NCI-H1417 (cell line): ENCODE data around the gene MAD2L1BP.
"Not testable (repeated sequence)": the region's sequence is repeated elsewhere in the genome, so short reads cannot be mapped to it uniquely, and the experiment has no call there.

Experiments used
- DNase-seq, 3 experiments: peaks; one replicate each; lab custom pipeline; 2025; lab: John Stamatoyannopoulos, UW

The MAD2L1BP gene, protein sequence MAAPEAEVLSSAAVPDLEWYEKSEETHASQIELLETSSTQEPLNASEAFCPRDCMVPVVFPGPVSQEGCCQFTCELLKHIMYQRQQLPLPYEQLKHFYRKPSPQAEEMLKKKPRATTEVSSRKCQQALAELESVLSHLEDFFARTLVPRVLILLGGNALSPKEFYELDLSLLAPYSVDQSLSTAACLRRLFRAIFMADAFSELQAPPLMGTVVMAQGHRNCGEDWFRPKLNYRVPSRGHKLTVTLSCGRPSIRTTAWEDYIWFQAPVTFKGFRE

DNA sequence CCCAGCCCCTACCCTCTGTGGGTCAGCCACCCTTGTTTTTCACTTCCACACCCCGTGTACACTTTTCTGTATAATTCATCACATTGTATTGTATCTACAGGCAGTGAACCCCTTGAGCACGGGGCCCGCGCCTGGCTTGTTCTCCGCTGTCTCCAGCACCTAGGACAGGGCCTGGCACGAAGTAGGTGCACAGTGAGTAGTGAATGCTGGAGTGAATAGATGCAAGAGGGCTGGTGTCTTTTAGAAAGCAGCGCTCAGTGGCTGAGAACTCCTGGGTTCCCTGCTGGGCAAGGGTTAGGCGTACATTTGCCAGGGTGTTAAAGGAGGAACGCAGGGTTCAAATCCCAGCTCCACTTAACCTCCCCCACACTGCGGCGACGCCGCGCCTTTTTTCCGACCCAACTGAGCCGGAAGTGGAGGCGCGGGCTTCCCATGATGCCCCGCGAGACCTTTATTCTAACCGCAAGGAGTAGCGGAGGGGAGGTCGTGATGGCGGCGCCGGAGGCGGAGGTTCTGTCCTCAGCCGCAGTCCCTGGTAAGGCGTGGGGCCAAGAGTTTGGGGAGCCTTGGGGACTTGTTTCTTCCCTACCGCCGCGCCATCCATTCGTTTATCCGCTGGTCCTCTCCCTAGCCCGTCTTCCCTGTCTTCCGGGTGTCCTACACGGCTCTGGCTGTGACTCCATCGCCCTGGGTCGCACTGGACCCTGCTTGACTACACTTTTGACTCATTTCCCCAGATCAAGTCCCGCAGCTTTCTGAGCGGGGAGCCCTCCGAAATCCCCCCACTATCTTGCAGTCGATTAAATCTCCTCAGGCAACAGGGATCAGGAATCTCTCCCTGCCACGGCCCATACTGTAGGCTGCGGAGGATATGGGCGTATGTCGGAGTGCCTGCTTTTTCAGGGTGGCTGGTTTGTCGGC is at the start of gene MAD2L1BP:
Gene MAD2L1BP (plus strand): TSS at position 454 of the 921 bp plus-strand sequence. CDS start 36 bp downstream, at position 490.
- peak; percentile 81 to 87 (median 82) for DNase-seq

DNA sequence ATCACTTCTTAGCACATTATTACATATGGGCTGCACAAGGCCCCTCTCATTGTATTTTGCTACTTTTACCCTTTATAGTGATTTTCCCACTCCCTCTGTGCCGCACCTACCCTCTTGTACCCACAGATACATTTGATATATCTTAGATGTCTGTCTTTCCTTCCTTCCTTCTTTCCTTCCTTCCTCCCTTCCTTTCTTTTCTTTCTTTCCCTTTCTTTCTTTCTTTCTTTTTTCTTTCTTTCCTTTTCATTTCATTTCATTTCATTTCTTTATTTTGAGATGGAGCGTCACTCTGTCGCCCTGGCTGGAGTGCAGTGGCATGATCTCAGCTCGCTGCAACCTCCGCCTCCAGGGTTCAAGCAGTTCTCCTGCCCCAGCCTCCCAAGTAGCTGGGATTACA is 47.4 kb upstream of the MAD2L1BP start:
- DNase-seq, result no peak

DNA sequence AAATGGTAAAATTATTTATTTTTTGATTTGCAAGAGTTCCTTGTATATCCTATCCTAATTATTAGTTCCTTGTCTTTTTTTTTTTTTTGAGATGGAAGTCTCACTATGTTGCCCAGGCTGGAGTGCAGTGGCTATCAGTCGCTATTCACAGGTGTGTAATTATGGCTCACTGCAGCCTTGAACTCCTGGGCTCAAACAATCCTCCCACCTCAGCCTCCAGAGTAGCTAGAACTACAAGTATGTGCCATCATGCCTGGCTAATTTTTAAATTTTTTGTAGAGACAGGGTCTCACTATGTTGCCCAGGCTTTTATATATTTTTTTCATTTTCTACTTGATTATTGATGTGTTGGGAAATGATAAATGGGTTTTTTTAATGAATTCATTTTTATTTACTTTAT is 46.1 kb upstream of the MAD2L1BP start:
- DNase-seq, result not testable (repeated sequence)

DNA sequence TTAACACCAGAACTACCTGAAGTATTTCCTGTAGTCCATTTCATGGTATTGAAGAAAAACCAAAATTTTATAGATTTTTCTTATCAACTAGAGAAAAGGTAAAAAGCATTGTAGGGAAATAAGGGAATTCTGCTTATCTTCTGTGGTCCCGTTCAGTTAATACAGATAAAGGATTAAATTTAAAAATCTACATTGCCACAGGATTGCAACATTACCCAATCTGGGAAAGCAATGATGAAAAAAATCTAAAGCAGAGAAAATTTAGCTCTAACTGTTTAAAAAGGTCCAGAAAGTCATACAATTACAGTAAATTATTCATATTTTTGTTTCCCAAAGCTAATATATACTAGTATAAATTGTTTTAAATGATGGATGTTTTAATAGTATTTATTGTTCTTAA is 41.7 kb upstream of the MAD2L1BP start:
- no peak for DNase-seq

DNA sequence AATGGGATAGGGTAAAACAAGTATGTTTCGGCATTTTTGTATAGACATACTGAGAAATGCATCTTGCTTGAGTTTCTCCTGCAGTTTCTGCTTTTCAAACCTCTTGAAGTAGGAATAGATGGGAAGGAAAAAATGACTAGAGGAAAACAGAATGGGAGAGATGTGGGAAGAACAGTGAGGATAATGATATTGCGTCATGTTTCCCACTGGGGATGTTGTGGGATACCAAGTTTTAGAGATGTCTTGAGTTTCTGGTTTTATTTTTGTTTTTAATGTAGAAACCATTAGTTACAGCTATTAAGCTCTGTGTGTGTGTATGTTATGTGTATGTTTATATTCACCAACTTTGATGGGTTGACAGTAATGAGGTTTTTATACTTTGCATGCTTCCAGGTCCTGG is 35.0 kb upstream of the MAD2L1BP start:
- DNase-seq, result no peak

DNA sequence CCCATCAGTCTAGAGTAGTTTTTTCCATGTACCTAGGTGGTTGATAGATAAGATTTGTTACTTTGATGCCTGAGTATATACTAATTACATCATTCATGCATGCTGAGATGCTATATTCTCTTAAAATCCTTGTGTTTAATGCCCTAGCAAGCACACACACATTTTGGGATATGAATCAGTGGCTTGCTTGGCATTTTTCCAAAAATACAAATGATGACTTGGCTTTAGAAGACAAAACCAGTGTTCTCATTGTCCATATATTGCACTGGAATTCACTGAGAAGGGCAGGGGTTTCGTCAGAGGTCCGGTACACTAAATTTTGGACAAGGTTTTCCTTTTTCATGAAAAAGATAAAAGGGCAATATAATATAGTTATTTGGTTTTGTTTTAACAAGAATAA is 31.5 kb upstream of the MAD2L1BP start:
- DNase-seq, result no peak

DNA sequence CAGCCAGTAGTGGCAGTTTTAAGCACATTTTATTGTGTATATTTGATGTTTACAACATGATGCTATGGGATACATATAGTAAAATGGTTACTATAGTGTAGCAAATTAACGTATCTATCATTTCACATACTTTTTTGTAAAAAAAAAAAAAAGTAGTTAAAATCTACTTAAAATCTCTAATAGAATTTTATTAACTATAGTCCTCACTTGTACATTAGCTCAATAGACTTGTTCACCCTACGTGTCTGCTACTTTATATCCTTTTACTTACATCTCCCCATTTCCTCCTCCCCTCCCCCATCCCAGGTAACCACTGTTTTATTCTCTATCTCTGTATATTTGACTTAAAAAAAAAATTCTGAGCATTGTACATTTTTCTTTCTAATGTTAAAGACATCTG is 29.6 kb upstream of the MAD2L1BP start:
- no peak for DNase-seq

DNA sequence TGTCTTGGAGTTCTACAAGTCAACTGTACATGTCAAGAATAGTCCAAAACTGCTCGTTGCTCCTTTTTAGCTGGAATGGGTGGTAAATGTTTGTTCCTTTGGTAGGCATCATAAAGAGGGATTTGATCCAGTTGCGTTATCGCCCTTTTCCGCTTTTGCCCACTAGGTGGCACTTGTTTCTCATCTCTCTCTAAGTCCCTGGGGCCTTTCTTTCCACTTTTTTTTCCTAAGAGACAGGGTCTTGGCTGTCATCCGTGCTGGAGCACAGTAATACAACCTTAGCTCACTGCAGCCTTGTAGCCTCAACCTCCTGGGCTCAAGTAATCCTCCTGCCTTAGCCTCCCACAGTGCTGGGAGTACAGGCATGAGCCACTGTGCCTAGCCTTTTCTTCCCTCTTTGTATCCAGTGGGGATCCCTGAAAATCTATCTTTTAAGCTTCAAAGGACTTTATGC is 27.3 kb upstream of the MAD2L1BP start:
- peak; percentile 47 to 78 (median 57) for DNase-seq

DNA sequence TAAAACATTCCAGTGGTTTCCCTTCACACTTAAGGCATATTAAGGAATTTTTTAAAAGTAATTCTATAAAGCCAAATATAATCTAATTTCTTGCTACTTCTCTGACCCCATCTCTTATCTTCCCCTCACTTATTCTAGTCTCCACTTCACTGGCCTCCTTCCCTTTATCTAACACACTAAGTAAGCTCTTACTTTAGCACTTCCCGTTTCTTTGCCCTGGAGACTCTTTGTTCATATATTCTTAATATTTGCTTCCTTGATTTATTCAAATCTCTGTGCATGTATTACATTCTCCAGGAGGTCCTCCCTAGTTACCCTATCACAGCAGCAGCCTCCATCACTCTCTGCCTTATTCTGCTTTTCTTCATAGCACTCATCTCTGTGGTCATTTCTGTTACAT is 26.8 kb upstream of the MAD2L1BP start:
- no peak for DNase-seq

DNA sequence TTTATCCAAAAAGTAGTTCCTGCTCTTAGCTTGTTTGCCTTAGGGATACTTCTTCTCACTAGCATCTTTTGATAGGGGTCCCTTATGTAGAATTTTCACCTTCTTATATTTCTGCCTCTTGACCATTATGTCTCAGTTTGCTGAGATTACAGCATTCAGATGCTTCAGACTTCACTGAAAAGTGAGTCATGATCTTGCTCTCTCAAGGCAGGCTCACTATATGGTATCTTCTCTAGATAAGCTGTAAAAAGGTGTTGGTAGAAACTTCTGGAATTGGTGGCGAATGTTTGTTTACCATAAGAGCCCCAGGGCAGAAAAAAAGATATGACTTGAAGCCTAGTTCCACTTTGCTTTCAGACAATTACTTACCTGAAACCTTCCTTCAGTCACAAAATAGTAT is 26.2 kb upstream of the MAD2L1BP start:
- no peak for DNase-seq

DNA sequence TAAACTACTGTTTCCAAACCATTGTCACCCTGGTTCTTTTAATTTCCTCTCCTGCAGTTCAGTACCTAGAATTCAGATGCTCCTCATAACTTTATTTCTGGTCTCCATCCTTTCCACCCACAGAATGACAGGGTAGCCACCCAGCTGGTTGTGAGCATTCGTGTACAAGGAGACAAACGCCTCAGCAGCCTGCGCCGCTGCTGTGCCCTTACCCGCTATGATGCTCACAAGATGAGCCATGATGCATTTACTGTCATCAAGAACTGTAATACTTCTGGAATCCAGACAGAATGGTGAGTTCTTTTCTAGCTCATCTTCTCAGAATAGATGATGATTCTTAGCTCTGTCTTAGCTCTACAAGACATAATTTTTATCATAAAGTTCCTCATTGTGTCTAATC is 25.2 kb upstream of the MAD2L1BP start:
- DNase-seq, result no peak

DNA sequence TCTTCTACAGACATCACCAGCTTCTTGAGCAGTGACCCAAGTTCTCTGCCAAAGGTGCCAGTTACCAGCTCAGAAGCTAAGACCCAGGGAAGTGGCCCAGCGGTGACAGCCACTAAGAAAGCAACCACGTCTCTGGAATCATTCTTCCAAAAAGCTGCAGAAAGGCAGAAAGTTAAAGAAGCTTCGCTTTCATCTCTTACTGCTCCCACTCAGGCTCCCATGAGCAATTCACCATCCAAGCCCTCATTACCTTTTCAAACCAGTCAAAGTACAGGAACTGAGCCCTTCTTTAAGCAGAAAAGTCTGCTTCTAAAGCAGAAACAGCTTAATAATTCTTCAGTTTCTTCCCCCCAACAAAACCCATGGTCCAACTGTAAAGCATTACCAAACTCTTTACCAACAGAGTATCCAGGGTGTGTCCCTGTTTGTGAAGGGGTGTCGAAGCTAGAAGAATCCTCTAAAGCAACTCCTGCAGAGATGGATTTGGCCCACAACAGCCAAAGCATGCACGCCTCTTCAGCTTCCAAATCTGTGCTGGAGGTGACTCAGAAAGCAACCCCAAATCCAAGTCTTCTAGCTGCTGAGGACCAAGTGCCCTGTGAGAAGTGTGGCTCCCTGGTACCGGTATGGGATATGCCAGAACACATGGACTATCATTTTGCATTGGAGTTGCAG is 21.8 kb upstream of the MAD2L1BP start:
- DNase-seq, result no peak

DNA sequence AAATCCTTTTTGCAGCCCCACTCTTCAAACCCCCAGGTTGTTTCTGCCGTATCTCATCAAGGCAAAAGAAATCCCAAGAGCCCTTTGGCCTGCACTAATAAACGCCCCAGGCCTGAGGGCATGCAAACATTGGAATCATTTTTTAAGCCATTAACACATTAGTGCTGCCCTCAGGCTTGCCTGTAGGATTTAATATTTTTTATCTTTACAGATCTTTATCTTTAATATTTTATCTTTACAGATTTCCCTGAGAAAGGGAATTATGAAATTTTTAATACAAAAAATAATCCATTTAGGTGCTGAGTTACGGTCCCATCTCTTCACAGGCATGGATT is 21.3 kb upstream of the MAD2L1BP start:
- DNase-seq, result no peak

DNA sequence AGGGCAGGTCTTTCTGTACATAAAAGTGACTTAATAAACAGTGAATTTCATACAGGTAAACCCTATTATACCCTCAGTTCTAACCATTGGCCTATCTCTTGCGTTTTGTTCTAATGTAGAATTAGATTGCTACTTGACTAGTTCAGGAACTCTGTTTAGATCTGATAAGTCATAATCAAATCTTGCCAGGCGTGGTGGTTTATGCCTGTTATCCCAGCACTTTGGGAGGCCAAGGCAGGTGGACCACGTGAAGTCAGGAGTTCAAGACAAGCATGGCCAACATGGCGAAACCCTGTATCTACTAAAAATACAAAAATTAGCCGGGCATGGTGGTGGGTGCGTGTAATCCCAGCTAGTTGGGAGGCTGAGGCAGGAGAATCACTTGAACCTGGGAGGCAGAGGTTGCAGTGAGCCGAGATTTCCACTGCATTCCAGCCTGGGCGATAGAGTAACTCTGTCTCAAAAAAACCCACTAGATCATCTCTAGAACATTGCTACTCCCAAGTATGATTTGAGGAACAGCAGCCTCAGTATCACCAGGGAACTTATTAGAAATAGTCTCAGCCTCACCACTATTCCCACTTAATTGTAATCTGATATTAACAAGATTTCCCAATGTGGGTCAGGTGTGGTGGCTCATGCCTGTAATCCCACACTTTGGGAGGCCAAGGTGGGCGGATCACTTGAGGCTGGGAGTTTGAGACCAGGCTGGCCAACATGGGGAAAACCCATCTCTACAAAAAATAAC is 18.7 kb upstream of the MAD2L1BP start:
- no peak for DNase-seq

DNA sequence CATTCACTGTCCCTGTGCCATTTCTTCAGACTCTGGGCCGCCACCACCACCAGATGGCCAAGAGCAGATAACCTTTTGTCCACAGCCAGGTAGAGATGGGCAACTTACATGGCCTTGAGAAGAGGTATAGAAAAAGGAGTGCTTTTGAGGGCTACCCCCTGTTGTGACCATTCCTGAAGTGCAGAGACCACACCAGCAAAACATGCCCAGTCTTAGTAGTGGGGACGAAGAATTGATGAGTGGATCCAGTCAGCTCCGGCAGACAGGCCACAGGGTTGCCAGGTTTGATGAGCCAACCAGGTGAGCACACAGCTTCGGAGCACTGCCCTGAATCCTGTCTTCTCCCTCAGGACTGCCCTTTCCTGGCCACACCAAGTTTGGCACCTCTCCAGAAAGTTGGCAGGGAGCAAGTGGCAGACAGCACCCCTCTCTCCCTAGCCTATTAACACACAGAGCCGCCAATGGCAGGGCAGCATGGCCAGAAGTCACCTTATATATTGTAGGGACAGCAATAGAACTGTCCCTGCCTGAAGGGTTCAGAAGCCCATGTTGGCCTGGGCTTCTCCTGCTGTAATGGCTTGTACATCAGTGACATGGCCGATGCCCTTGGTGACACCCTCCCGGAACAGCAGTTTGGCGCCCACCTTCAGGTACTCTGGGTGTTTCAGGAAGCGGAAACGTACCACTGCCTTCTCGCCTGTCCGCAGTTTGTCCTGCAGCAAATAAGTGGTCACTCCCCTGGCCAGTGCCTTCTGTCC is 14.4 kb upstream of the MAD2L1BP start:
- DNase-seq, result no peak

DNA sequence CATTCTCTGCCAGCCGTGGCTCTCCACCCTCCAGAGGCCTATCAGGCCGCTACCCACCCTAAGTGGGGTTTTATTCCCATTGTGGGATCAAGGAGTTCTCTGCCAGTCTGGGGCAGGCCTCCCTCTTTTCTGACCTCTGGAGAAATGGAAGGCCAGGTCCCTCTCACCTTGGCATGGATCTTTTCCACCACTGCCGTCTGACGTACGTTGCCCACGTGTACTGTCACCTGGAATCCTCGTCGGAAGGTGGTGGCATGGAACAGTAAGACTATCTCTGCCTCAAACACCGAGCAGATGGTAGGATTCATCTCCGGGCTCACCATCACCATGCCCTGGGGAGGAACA is 13.8 kb upstream of the MAD2L1BP start:
- DNase-seq, result no peak

DNA sequence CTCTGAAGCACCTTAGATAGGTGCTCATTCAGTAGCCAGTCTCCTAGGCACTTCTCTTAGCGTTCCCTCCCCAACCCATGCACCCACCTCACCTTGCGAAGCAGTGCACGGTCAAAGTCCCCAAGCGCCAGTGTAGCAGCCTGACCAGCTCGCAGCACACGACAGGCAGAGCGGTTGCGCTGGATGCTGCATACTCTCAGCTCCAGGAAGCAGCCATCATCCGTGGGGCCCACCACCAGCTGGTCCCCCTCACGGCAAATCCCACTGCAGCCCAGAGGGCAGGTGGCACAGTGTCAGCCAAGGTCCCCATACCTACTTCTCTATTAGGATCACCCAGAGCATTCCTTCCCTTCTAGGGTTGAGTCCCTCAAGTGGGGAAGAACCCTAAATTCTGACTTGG is 13.1 kb upstream of the MAD2L1BP start:
- DNase-seq, result no peak

DNA sequence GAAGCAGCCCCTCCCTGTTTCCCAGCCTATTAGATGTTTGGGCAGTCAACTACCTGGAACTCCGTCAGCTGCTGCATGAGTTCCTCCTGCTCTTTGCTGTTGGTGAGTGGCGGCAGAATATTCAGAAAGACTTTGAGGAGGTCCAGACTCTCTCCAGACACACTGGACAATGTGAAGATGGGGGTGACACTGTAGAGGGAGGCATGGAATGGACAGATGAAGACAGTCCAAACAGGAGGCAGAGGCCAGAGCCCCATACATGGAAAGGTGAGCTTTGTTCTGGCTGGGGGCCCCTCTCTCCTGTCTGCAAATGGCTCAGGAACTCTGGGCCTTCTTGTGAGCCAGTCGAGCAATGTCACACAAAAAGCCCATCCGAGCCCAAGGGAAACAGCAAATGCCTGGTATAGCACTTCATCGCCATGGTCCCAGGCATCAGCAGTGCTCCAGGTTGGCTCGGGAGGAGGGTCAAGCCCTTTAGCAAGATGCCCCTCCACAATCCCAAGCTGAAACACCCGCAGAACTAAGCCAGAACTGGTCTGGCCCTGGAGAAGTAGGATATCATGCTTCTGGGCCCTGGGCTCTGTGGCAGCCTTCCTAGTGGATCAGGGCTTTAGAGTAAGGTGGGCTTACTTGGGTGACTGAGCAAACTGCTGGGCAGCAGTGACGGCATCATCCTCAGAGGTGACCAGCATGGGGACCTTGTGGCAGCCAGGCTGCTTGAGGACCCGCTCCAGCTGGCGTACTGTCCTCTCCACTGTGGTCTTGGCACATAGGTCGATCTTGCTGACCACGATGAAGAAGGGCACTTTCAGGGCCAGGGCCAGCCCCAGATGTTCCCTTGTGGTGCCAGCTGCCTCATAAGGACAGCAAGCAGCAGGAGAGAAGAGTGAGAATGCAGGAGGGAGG is 11.5 kb upstream of the MAD2L1BP start:
- DNase-seq, result no peak

DNA sequence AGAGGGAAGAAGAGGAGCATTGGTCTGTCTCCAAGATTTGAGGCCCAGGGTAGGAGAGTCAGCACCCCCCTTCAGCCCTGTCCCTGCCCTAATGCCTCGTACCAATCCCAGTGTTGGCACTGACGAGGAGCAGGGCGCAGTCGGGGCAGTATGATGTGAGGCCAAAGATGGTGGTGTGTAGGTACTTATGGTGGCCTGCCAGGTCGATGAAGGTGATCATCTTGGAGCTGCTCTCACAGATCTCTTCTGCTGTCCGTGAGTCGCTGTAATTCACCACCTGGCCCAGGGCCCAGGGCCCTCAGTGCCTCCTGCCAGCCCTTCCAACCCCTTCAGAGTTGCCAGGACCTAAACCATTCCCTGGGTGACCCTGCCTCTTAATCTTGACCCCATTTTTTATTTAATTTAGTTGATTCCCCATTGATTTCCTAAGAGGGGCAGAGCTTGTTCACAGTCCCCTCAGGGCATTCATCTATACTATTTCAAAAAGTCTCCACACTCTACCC is 10.8 kb upstream of the MAD2L1BP start:
- DNase-seq, result no peak

DNA sequence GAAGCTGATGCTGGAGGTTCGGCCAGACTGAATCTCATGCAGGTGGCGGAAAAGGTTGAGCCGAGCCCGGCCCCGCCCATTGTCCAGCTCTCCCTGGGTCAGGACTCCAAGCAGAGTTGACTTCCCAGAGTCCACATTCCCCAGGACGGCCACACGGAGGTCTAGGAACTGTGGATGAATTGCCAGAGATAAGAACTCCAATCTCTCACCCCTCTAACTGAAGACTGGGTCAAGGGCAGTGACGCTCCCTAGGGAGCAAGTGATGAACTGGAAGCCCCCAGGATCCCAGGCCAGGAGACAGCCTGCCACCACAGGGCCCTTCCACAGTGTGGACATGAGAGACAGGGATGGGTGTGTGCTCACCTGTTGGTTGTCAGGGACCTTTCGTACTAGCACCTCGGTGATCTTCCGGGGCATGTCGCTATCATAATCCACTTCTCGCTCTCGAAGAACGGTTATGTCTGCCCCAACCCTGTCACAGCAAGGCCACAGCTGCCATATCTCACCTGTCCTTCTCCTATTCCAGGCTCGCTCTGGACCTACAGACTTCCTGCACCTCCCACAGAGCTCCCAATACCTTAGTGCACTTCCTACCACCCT is 10.1 kb upstream of the MAD2L1BP start:
- no peak for DNase-seq
